Spleen (tissue), 11 donors: Measurements from ENCODE around the gene SDK2. TPM values are rescaled to one million over a fixed set of nuclear protein-coding genes. Genes with fewer than 3 reads are reported as not detected.
A peak's percentile ranks its signal among the peaks of the same experiment; 100 is the strongest.

Experiments
- DNase-seq: peaks from one replicate; pipeline ENCODE4 v3.0.0-alpha.2; 2020
- H3K27ac ChIP-seq, 8 donors: fragments of 200-600 bp; sonication (generic) in 7 of 8; 1 replicate in 4 of 8; 2 replicates in 4 of 8; pipeline versions ENCODE4 v1.5.0 to v1.8.0; 2016 to 2021; ENCODE audit warnings: inconsistent platforms in 4 of 8, mild to moderate bottlenecking in 4 of 8, moderate library complexity in 1 of 8
- H3K27me3 ChIP-seq, 7 donors: fragments of 200-600 bp; sonication (generic) in 6 of 7; replicated peaks in 1 of 7; 1 replicate in 4 of 7; 2 replicates in 3 of 7; pipeline versions ENCODE4 v1.5.0 to v1.8.0; 2016 to 2021; ENCODE audit warnings: inconsistent platforms in 3 of 7, mild to moderate bottlenecking in 1 of 7
- H3K36me3 ChIP-seq, 6 donors: fragments of 200-600 bp; sonication (generic) in 5 of 6; 1 replicate in 4 of 6; 2 replicates in 2 of 6; pipeline versions ENCODE4 v1.5.0 to v1.8.0; 2016 to 2021; ENCODE audit warnings: inconsistent platforms in 2 of 6
- H3K4me1 ChIP-seq, 6 donors: fragments of 200-600 bp; sonication (generic) in 5 of 6; 1 replicate in 3 of 6; 2 replicates in 3 of 6; pipeline versions ENCODE4 v1.5.0 to v1.8.0; 2016 to 2021; ENCODE audit warnings: inconsistent platforms in 3 of 6
- H3K4me3 ChIP-seq, 8 donors: fragments of 200-600 bp; sonication (generic) in 7 of 8; 1 replicate in 4 of 8; 2 replicates in 4 of 8; pipeline versions ENCODE4 v1.5.0 to v1.8.0; 2016 to 2021; ENCODE audit warnings: inconsistent platforms in 4 of 8, mild to moderate bottlenecking in 4 of 8, moderate library complexity in 2 of 8
- H3K9me3 ChIP-seq, 8 donors: fragments of 200-600 bp; sonication (generic) in 7 of 8; 1 replicate in 4 of 8; 2 replicates in 4 of 8; pipeline versions ENCODE4 v1.5.0 to v1.8.0; 2016 to 2021; ENCODE audit warnings: inconsistent platforms in 4 of 8
- CTCF ChIP-seq, 11 experiments: fragments of 200-600 bp in 7 of 11; fragments of 450-650 bp in 4 of 11; sonication (generic) in 4 of 11; IDR thresholded peaks in 8 of 11; conservative IDR thresholded peaks in 3 of 11; 1 replicate in 7 of 11; 2 replicates in 4 of 11; pipeline versions ENCODE4 v1.4.0 to v1.8.0; 2016 to 2021; ENCODE audit warnings: antibody characterized with exemption in 11 of 11, inconsistent platforms in 4 of 11, mild to moderate bottlenecking in 1 of 11
- POLR2A ChIP-seq, 3 donors: fragments of 450-650 bp; IDR thresholded peaks; one replicate each; pipeline ENCODE4 v1.5.1; 2017; ENCODE audit warnings: antibody characterized with exemption in 3 of 3, mild to moderate bottlenecking in 1 of 3
- POLR2AphosphoS5 ChIP-seq, 3 donors: sonication (generic); formaldehyde crosslinking; IDR thresholded peaks; one replicate each; pipeline ENCODE4 v1.5.1; 2017; ENCODE audit warnings: antibody characterized with exemption in 3 of 3
- WGBS, 5 donors: extraction: QIAGEN DNeasy Blood & Tissue Kit in 3 of 5; methylation state at CpG; one replicate each; pipeline versions ENCODE4 v1.1.5 to v1.1.7; 2013 to 2018; 5-methylcytosine and 5-hydroxymethylcytosine counted together
- intact Hi-C: fragments of 100-400 bp; cut with DNase I; formaldehyde crosslinking; loops from one replicate; pipeline ENCODE4 v1.15.0; 2023; ENCODE audit warnings: low total_unique reads
- polyA plus RNA-seq, 3 donors: library from polyadenylated mRNA; stranded (reverse); fragments of 200-250 nt; gene quantifications; one replicate each; pipeline ENCODE4 v1.2.1, GENCODE V29; 2013
- total RNA-seq, 7 donors: library from RNA; depleted of rRNA in 3 of 7; stranded (reverse); fragments of >200 nt in 3 of 7; fragmentation: NEBNext Ultra II Directional in 4 of 7; extraction: Animal tissue kit (Norgen Biotek cat#: 25700) in 4 of 7; gene quantifications; one replicate each; pipeline versions ENCODE4 v1.1.0 to v1.2.1, GENCODE V29; 2016 to 2021
- donor health status: healthy with polysubstance abuse.
- donor health status: DM: no; HTN: no; CAD: no; lungs with moderate emphysema.
- donor health status: DM: no; HTN: no; CAD: no.
- donor health status: Bipolar disorder and iron deficiency.
- donor health status: healthy.
- donor health status: DM: no; HTN: no; CAD: no.
- donor health status: DM: yes; HTN: yes; CAD: no.

Gene SDK2
- total and polyA plus RNA-seq, 10 donors: 0.86 to 16.5 (median 9.7) TPM

- H3K36me3 ChIP-seq: no peaks in the 10 kb centered on the region
- no peaks in the 10 kb centered on the region for H3K9me3 ChIP-seq
- no peak overlapping the region for H3K4me3 ChIP-seq
- 22 to 61% (median 43%) methylated on average over 4 to 5 of the region's 5 CpGs for WGBS, 5 donors
- peaks cover 0 to 14% (median 0%) of the 10 kb centered on the region in 7 donors for H3K27me3 ChIP-seq
- peak overlapping the region in 7 of 8 donors; percentile 15 to 64 (median 58) for H3K27ac ChIP-seq
- no peak for DNase-seq
- intact Hi-C loops: no loop called here
- peaks cover 0 to 28% (median 9%) of the 10 kb centered on the region in 6 donors for H3K4me1 ChIP-seq
- no peak for TF ChIP-seq CTCF (IDR thresholded peaks at IDR 0.05 in 8 of 11, conservative IDR thresholded peaks at IDR 0.05 in 3 of 11)
- peak; percentile 34 to 81 (median 70) for TF ChIP-seq POLR2AphosphoS5 (IDR thresholded peaks at IDR 0.05)
- no peak for TF ChIP-seq POLR2A (IDR thresholded peaks at IDR 0.05)
Observed at GRCh38 chr17:73347351-73347750, 296.9 kb downstream of the SDK2 start.

GRCh38 chr17:73346501-73347162 lies 297.6 kb downstream of the SDK2 start:
- Histone ChIP-seq H3K9me3 (no peaks in the 10 kb centered on the region), H3K36me3 (no peaks in the 10 kb centered on the region), H3K4me1 (peaks cover 0 to 35% (median 9%) of the 10 kb centered on the region in 6 donors), H3K27me3 (peaks cover 0 to 16% (median 0%) of the 10 kb centered on the region in 7 donors), H3K4me3 (no peak overlapping the region), H3K27ac (peak overlapping the region in 6 of 8 donors; percentile 32 to 64 (median 58))
- intact Hi-C loops: no loop called here
- WGBS, 5 donors: 77 to 84% (median 82%) methylated on average over 8 to 12 of the region's 12 CpGs
- no peak for DNase-seq
- TF ChIP-seq POLR2AphosphoS5 (IDR thresholded peaks at IDR 0.05): no peak
- no peak for TF ChIP-seq POLR2A (IDR thresholded peaks at IDR 0.05)
- no peak for TF ChIP-seq CTCF (IDR thresholded peaks at IDR 0.05 in 8 of 11, conservative IDR thresholded peaks at IDR 0.05 in 3 of 11)

- H3K36me3 ChIP-seq: no peaks in the 10 kb centered on the region
- no peak for TF ChIP-seq CTCF (IDR thresholded peaks at IDR 0.05 in 8 of 11, conservative IDR thresholded peaks at IDR 0.05 in 3 of 11)
- no peak for TF ChIP-seq POLR2AphosphoS5 (IDR thresholded peaks at IDR 0.05)
- TF ChIP-seq POLR2A (IDR thresholded peaks at IDR 0.05): no peak
- H3K4me1 ChIP-seq: peaks cover 0 to 35% (median 8%) of the 10 kb centered on the region in 6 donors
- H3K4me3 ChIP-seq: no peak overlapping the region
- DNase-seq: no peak
- H3K9me3 ChIP-seq: no peaks in the 10 kb centered on the region
- peak overlapping the region in 6 of 8 donors; percentile 51 to 75 (median 66) for H3K27ac ChIP-seq
- intact Hi-C loops: no loop called here
- WGBS, 5 donors: 65 to 80% (median 71%) methylated on average over 11 of the region's 11 CpGs
- H3K27me3 ChIP-seq: peaks cover 0 to 16% (median 0%) of the 10 kb centered on the region in 7 donors
Observed at GRCh38 chr17:73343739-73344454, 300.3 kb downstream of the SDK2 start.

GRCh38 chr17:73343168-73343634 lies 301.0 kb downstream of the SDK2 start:
- no peak for DNase-seq
- Histone ChIP-seq H3K9me3 (no peaks in the 10 kb centered on the region), H3K36me3 (no peaks in the 10 kb centered on the region), H3K4me1 (peaks cover 0 to 35% (median 4%) of the 10 kb centered on the region in 6 donors), H3K27ac (peak overlapping the region in 7 of 8 donors; percentile 9 to 75 (median 63)), H3K27me3 (peaks cover 0 to 16% (median 0%) of the 10 kb centered on the region in 7 donors), H3K4me3 (no peak overlapping the region)
- TF ChIP-seq POLR2A (IDR thresholded peaks at IDR 0.05) (no peak), POLR2AphosphoS5 (IDR thresholded peaks at IDR 0.05) (peak in 2 of 3 donors; percentile 61 to 64), CTCF (IDR thresholded peaks at IDR 0.05 in 8 of 11, conservative IDR thresholded peaks at IDR 0.05 in 3 of 11) (no peak)
- 60 to 85% (median 70%) methylated on average over 12 to 17 of the region's 17 CpGs for WGBS, 5 donors
- intact Hi-C loops: no loop called here
